Heart left ventricle (tissue), 13 donors: Measurements from ENCODE around the gene CCDC28B.

Experiments
- CTCF ChIP-seq, 12 donors: fragments of 200-600 bp; sonication (generic) in 4 of 12; IDR thresholded peaks; one replicate each; pipeline versions ENCODE4 v1.5.0 to v1.8.0; 2018 to 2022; ENCODE audit warnings: antibody characterized with exemption in 12 of 12, mild to moderate bottlenecking in 5 of 12
- POLR2A ChIP-seq, 2 donors: fragments of 450-650 bp; IDR thresholded peaks; one replicate each; pipeline ENCODE4 v1.6.1; 2017; ENCODE audit warnings: antibody characterized with exemption in 2 of 2, mild to moderate bottlenecking in 2 of 2, moderate library complexity in 2 of 2
- donor health status: ischemic (EF 13 %, LVEDD 7.1; RV severe dilation, severe dysfunction).
- donor health status: DM: no; HTN: yes; CAD: no.
- donor health status: DM: no; HTN: no; CAD: no.
- donor health status: ischemic (EF 25% LVEDD 6.9; RV normal size, moderate dysfunction).
- donor health status: ischemic (EF 25% LVEDD 5.7; RV mildly dilated, moderate dysfunction).
- donor health status: ischemic (EF 35%, LVEDD 5.7; RV mildly dilated, moderate dysfunction).
- donor health status: nonischemic (EF 11% LVEDD 7.7; RV severe dilation, severe dysfunction).
- donor health status: DM: yes; HTN: yes; CAD: no.
- donor health status: PGD.
- donor health status: ischemic (EF 29% LVEDD 5.4; RV normal size, mild dysfunction).
- donor health status: nonischemic (EF 23%, LVEDD 6.1; RV moderate dilation, normal function).

GRCh38 chr1:32150847-32151246 lies 49.5 kb upstream of the CCDC28B start:
- TF ChIP-seq CTCF (IDR thresholded peaks at IDR 0.05), result no peak
- no peak for TF ChIP-seq POLR2A (IDR thresholded peaks at IDR 0.05)
